Liver (tissue), 9 donors: Measurements from ENCODE around the gene NKD1. TPM values are rescaled to one million over a fixed set of nuclear protein-coding genes. Genes with fewer than 3 reads are reported as not detected.
A peak's percentile ranks its signal among the peaks of the same experiment; 100 is the strongest.

Experiments used
- DNase-seq: peaks from one replicate; pipeline ENCODE4 v3.0.0-alpha.2; 2017; ENCODE audit warnings: low spot score
- H3K27ac ChIP-seq, 2 donors: one replicate each; pipeline ENCODE4 v1.7.0; 2013; ENCODE audit warnings: inconsistent platforms in 2 of 2, low read length in 2 of 2, control low read depth in 1 of 2, low read depth in 1 of 2, mild to moderate bottlenecking in 1 of 2
- H3K27me3 ChIP-seq, 4 donors: one replicate each; pipeline versions ENCODE4 v1.6.1 to v1.7.0; 2013; ENCODE audit warnings: low read length in 3 of 4, inconsistent platforms in 1 of 4, mild to moderate bottlenecking in 1 of 4, moderate library complexity in 1 of 4; ENCODE audit not compliant: control insufficient read depth in 4 of 4, insufficient read depth in 4 of 4
- H3K36me3 ChIP-seq, 4 donors: one replicate each; pipeline versions ENCODE4 v1.6.1 to v1.7.0; 2013; ENCODE audit warnings: low read length in 3 of 4, mild to moderate bottlenecking in 3 of 4, low read depth in 1 of 4, moderate library complexity in 1 of 4; ENCODE audit not compliant: control insufficient read depth in 4 of 4, insufficient read depth in 3 of 4
- H3K4me1 ChIP-seq, 4 donors: one replicate each; pipeline versions ENCODE4 v1.6.1 to v1.7.0; 2013; ENCODE audit warnings: low read length in 3 of 4, mild to moderate bottlenecking in 3 of 4, moderate library complexity in 1 of 4; ENCODE audit not compliant: control insufficient read depth in 4 of 4, insufficient read depth in 4 of 4
- H3K4me3 ChIP-seq, 3 donors: one replicate each; pipeline versions ENCODE4 v1.6.1 to v1.7.0; 2013; ENCODE audit warnings: low read length in 3 of 3, control low read depth in 1 of 3, low read depth in 1 of 3, mild to moderate bottlenecking in 1 of 3
- H3K9ac ChIP-seq, 2 donors: one replicate each; pipeline ENCODE4 v1.7.0; 2013; ENCODE audit warnings: low read length in 2 of 2, mild to moderate bottlenecking in 2 of 2, moderate library complexity in 2 of 2, control low read depth in 1 of 2, low read depth in 1 of 2
- H3K9me3 ChIP-seq, 4 donors: one replicate each; pipeline versions ENCODE4 v1.6.1 to v1.7.0; 2013; ENCODE audit warnings: low read length in 3 of 4; ENCODE audit not compliant: control insufficient read depth in 4 of 4
- ATF3 ChIP-seq: IDR thresholded peaks from 2 replicates; pipeline ENCODE4 v1.6.1; 2016; ENCODE audit warnings: antibody characterized with exemption
- EGR1 ChIP-seq, 2 donors: IDR thresholded peaks; 2 replicates each; pipeline ENCODE4 v1.6.1; 2016 to 2018; ENCODE audit warnings: antibody characterized with exemption in 2 of 2, low read depth in 2 of 2
- FOXA1 ChIP-seq: IDR thresholded peaks from 2 replicates; pipeline ENCODE4 v1.6.1; 2016; ENCODE audit warnings: antibody characterized with exemption
- FOXA2 ChIP-seq: IDR thresholded peaks from 2 replicates; pipeline ENCODE4 v1.6.1; 2016; ENCODE audit warnings: antibody characterized with exemption
- GABPA ChIP-seq, 2 donors: IDR thresholded peaks in 1 of 2; conservative IDR thresholded peaks in 1 of 2; 2 replicates each; pipeline ENCODE4 v1.6.1; 2016; ENCODE audit warnings: antibody characterized with exemption in 2 of 2, mild to moderate bottlenecking in 1 of 2, moderate library complexity in 1 of 2
- HNF4A ChIP-seq, 2 donors: conservative IDR thresholded peaks; 2 replicates each; pipeline ENCODE4 v1.6.1; 2016; ENCODE audit warnings: antibody characterized with exemption in 2 of 2, mild to moderate bottlenecking in 2 of 2
- HNF4G ChIP-seq: IDR thresholded peaks from 2 replicates; pipeline ENCODE4 v1.6.1; 2016; ENCODE audit warnings: antibody characterized with exemption
- JUND ChIP-seq, 2 donors: IDR thresholded peaks; 2 replicates each; pipeline ENCODE4 v1.6.1; 2016; ENCODE audit warnings: antibody characterized with exemption in 2 of 2
- RAD21 ChIP-seq, 2 donors: IDR thresholded peaks; 2 replicates each; pipeline ENCODE4 v1.6.1; 2016; ENCODE audit warnings: antibody characterized with exemption in 2 of 2, mild to moderate bottlenecking in 2 of 2
- RXRA ChIP-seq, 2 donors: IDR thresholded peaks; 2 replicates each; pipeline ENCODE4 v1.6.1; 2017 to 2018; ENCODE audit warnings: antibody characterized with exemption in 2 of 2, mild to moderate bottlenecking in 1 of 2
- SP1 ChIP-seq: IDR thresholded peaks from 2 replicates; pipeline ENCODE4 v1.6.1; 2018; ENCODE audit warnings: antibody characterized with exemption, mild to moderate bottlenecking
- TAF1 ChIP-seq: conservative IDR thresholded peaks from 2 replicates; pipeline ENCODE4 v1.6.1; 2016; ENCODE audit warnings: antibody characterized with exemption, mild to moderate bottlenecking
- YY1 ChIP-seq: IDR thresholded peaks from 2 replicates; pipeline ENCODE4 v1.6.1; 2016; ENCODE audit warnings: antibody characterized with exemption, mild to moderate bottlenecking
- ZBTB33 ChIP-seq: IDR thresholded peaks from 2 replicates; pipeline ENCODE4 v1.6.1; 2016; ENCODE audit warnings: antibody characterized with exemption
- WGBS: extraction: QIAGEN DNeasy Blood & Tissue Kit; methylation state at CpG from one replicate; pipeline ENCODE4 v1.1.7; 2013; 5-methylcytosine and 5-hydroxymethylcytosine counted together
- polyA plus RNA-seq, 2 donors: library from polyadenylated mRNA; stranded (reverse) in 1 of 2; unstranded in 1 of 2; fragments of 200-250 nt in 1 of 2; fragments of >200 nt in 1 of 2; fragmentation: Nextera tagmentation in 1 of 2; extraction: Ambion mirVana in 1 of 2; gene quantifications; one replicate each; pipeline versions ENCODE4 v1.2.1 to v1.2.3, GENCODE V29; 2013 to 2015
- total RNA-seq, 2 donors: library from RNA; depleted of rRNA; stranded (reverse); fragments of >200 nt; gene quantifications; one replicate each; pipeline ENCODE4 v1.2.3, GENCODE V29; 2014
- TF ChIP-seq, protein P1 (sequence below): IDR thresholded peaks from 2 replicates; pipeline ENCODE4 v1.6.1; 2016; ENCODE audit warnings: antibody characterized with exemption, mild to moderate bottlenecking
- TF ChIP-seq, protein P2 (sequence below): IDR thresholded peaks from 2 replicates; pipeline ENCODE4 v1.6.1; 2016; ENCODE audit warnings: antibody characterized with exemption
- donor health status: healthy.
- donor health status: healthy.
- donor health status: healthy.
- donor health status: healthy.
- donor health status: healthy.

The NKD1 gene
- total and polyA plus RNA-seq, 4 donors, result 0.28 to 3.5 (median 0.85) TPM

DNA sequence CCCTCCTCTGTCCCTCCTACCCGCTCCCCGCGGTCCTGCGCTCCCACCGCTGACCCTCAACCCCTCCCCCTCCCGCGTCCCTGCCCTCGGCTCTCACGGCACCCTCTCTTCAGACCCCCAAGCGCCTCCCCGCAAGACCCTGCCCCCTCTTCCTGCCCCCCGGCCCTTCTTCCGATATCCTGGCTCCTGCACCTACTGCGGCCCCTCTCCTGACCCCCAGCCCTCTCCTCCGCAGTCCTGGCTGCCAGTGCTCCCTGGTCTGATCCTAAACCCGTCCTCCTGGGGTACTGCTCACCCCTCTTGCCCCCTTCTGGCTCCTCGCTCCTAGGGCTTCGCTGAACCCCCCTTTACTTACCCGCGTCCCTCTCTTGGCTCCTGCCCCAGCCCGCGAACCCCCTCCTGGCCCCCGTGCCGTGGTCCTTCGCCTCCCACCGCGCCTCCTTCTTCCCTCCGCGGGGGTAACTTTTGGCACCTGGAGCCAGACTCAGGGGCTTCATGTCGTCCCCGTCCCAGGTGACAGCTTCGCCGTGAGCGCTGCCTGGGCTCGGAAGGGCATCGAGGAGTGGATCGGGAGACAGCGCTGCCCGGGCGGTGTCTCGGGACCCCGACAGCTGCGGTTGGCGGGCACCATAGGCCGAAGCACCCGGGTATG lies 839 bp downstream of the NKD1 start:
- DNase-seq, result no peak
- H3K9me3 ChIP-seq, result no peaks in the 10 kb centered on the region
- peaks cover 0 to 8% (median 8%) of the 10 kb centered on the region in 4 donors for H3K4me1 ChIP-seq
- 45% methylated on average over 46 of the region's 46 CpGs for WGBS
- H3K36me3 ChIP-seq, result no peaks in the 10 kb centered on the region
- no peak overlapping the region for H3K9ac ChIP-seq
- no peak for TF ChIP-seq JUND (IDR thresholded peaks at IDR 0.05)
- TF ChIP-seq YY1, result no peak
- no peak for TF ChIP-seq ATF3
- peak overlapping the region in 2 of 3 donors; percentile 52 to 81 for H3K4me3 ChIP-seq
- H3K27me3 ChIP-seq, result no peaks in the 10 kb centered on the region
- H3K27ac ChIP-seq, result no peak overlapping the region

GRCh38 chr16:50549561-50549915 lies 1.3 kb downstream of the NKD1 start:
- Histone ChIP-seq H3K9ac (no peak overlapping the region), H3K27ac (no peak overlapping the region), H3K4me3 (peak overlapping the region in 1 of 3 donors; percentile 81), H3K27me3 (no peaks in the 10 kb centered on the region), H3K9me3 (no peaks in the 10 kb centered on the region), H3K4me1 (peaks cover 0 to 8% (median 8%) of the 10 kb centered on the region in 4 donors), H3K36me3 (no peaks in the 10 kb centered on the region)
- TF ChIP-seq RXRA (IDR thresholded peaks at IDR 0.05) (no peak), RAD21 (IDR thresholded peaks at IDR 0.05) (no peak), HNF4A (conservative IDR thresholded peaks at IDR 0.05) (no peak), HNF4G (no peak), SP1 (no peak), JUND (IDR thresholded peaks at IDR 0.05) (no peak), ZBTB33 (no peak)
- TF ChIP-seq, protein P1, sequence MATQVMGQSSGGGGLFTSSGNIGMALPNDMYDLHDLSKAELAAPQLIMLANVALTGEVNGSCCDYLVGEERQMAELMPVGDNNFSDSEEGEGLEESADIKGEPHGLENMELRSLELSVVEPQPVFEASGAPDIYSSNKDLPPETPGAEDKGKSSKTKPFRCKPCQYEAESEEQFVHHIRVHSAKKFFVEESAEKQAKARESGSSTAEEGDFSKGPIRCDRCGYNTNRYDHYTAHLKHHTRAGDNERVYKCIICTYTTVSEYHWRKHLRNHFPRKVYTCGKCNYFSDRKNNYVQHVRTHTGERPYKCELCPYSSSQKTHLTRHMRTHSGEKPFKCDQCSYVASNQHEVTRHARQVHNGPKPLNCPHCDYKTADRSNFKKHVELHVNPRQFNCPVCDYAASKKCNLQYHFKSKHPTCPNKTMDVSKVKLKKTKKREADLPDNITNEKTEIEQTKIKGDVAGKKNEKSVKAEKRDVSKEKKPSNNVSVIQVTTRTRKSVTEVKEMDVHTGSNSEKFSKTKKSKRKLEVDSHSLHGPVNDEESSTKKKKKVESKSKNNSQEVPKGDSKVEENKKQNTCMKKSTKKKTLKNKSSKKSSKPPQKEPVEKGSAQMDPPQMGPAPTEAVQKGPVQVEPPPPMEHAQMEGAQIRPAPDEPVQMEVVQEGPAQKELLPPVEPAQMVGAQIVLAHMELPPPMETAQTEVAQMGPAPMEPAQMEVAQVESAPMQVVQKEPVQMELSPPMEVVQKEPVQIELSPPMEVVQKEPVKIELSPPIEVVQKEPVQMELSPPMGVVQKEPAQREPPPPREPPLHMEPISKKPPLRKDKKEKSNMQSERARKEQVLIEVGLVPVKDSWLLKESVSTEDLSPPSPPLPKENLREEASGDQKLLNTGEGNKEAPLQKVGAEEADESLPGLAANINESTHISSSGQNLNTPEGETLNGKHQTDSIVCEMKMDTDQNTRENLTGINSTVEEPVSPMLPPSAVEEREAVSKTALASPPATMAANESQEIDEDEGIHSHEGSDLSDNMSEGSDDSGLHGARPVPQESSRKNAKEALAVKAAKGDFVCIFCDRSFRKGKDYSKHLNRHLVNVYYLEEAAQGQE, result no peak
- WGBS, result 78% methylated on average over 7 of the region's 7 CpGs
- no peak for DNase-seq

- WGBS, result 80% methylated on average over 8 of the region's 8 CpGs
- no peak overlapping the region for H3K27ac ChIP-seq
- H3K27me3 ChIP-seq, result no peaks in the 10 kb centered on the region
- H3K36me3 ChIP-seq, result no peaks in the 10 kb centered on the region
- DNase-seq, result no peak
- peaks cover 0 to 8% (median 8%) of the 10 kb centered on the region in 4 donors for H3K4me1 ChIP-seq
- H3K9me3 ChIP-seq, result no peaks in the 10 kb centered on the region
- H3K4me3 ChIP-seq, result no peak overlapping the region
- no peak overlapping the region for H3K9ac ChIP-seq
- TF ChIP-seq FOXA2 (no peak), FOXA1 (no peak), GABPA (IDR thresholded peaks at IDR 0.05 in 1 of 2, conservative IDR thresholded peaks at IDR 0.05 in 1 of 2) (no peak), EGR1 (IDR thresholded peaks at IDR 0.05; ENCODE audit: low read depth in 2 of 2) (no peak), HNF4G (no peak), YY1 (no peak), HNF4A (conservative IDR thresholded peaks at IDR 0.05) (no peak), TAF1 (no peak)
- TF ChIP-seq, protein P1, result no peak
- TF ChIP-seq, protein P2, sequence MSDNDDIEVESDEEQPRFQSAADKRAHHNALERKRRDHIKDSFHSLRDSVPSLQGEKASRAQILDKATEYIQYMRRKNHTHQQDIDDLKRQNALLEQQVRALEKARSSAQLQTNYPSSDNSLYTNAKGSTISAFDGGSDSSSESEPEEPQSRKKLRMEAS, result no peak
Observed at GRCh38 chr16:50550035-50550434, 1.8 kb downstream of the NKD1 start.
